Heart right ventricle (tissue), 16 donors: Measurements from ENCODE around the gene SFXN5. TPM values are rescaled to one million over a fixed set of nuclear protein-coding genes. Genes with fewer than 3 reads are reported as not detected.

Experiments used
- ATAC-seq, 8 donors: fragments of 200-7000 bp; cut with Tn5 transposase; one replicate each; pipeline ENCODE4 v1.9.1; 2020; ENCODE audit warnings: mild to moderate bottlenecking in 8 of 8, moderate library complexity in 8 of 8, moderate number of reproducible peaks in 1 of 8
- DNase-seq, 2 donors: peaks; one replicate each; pipeline ENCODE4 v3.0.0-alpha.2; 2020
- H3K27ac ChIP-seq, 10 donors: fragments of 200-600 bp; sonication (generic) in 2 of 10; one replicate each; pipeline versions ENCODE4 v1.5.0 to v1.8.0; 2020 to 2022; ENCODE audit warnings: mild to moderate bottlenecking in 3 of 10
- H3K27me3 ChIP-seq, 7 donors: fragments of 200-600 bp; one replicate each; pipeline ENCODE4 v1.8.0; 2021 to 2022; ENCODE audit warnings: mild to moderate bottlenecking in 2 of 7
- H3K36me3 ChIP-seq, 9 donors: fragments of 200-600 bp; sonication (generic) in 1 of 9; one replicate each; pipeline versions ENCODE4 v1.5.0 to v1.8.0; 2020 to 2022; ENCODE audit warnings: mild to moderate bottlenecking in 2 of 9
- H3K4me1 ChIP-seq, 9 donors: fragments of 200-600 bp; sonication (generic) in 1 of 9; one replicate each; pipeline versions ENCODE4 v1.5.0 to v1.8.0; 2020 to 2022; ENCODE audit warnings: mild to moderate bottlenecking in 4 of 9
- H3K4me3 ChIP-seq, 10 donors: fragments of 200-600 bp; sonication (generic) in 2 of 10; one replicate each; pipeline versions ENCODE4 v1.5.0 to v1.8.0; 2020 to 2022; ENCODE audit warnings: mild to moderate bottlenecking in 7 of 10, moderate library complexity in 2 of 10
- H3K9me3 ChIP-seq, 11 donors: fragments of 200-600 bp in 10 of 11; sonication (generic) in 2 of 11; one replicate each; pipeline versions ENCODE4 v1.5.0 to v1.8.0; 2013 to 2022; ENCODE audit warnings: mild to moderate bottlenecking in 2 of 11, control low read depth in 1 of 11, moderate library complexity in 1 of 11
- CTCF ChIP-seq, 9 donors: fragments of 200-600 bp; sonication (generic) in 2 of 9; IDR thresholded peaks; one replicate each; pipeline versions ENCODE4 v1.5.0 to v1.8.0; 2021 to 2022; ENCODE audit warnings: antibody characterized with exemption in 9 of 9, mild to moderate bottlenecking in 5 of 9, moderate library complexity in 1 of 9
- WGBS, 2 donors: extraction: QIAGEN DNeasy Blood & Tissue Kit; methylation state at CpG; one replicate each; pipeline ENCODE4 v1.1.7; 2013; ENCODE audit warnings: inconsistent platforms in 1 of 2; 5-methylcytosine and 5-hydroxymethylcytosine counted together
- intact Hi-C, 10 donors: fragments of 100-400 bp; cut with DNase I; formaldehyde crosslinking; loops; one replicate each; pipeline versions ENCODE4 v1.11.1 to v1.14.2; 2022
- polyA plus RNA-seq, 2 donors: library from polyadenylated mRNA; stranded (reverse); fragments of 200-250 nt; gene quantifications; one replicate each; pipeline ENCODE4 v1.2.3, GENCODE V29; 2013
- total RNA-seq, 10 donors: library from RNA; stranded (reverse); fragmentation: NEBNext Ultra II Directional in 3 of 10; extraction: Animal tissue kit (Norgen Biotek cat#: 25700) in 3 of 10; gene quantifications; one replicate each; pipeline versions ENCODE4 v1.2.1 to v1.2.4, GENCODE V29; 2021 to 2023
- donor health status: Arrhythmogenic right ventricular cardiomyopathy.
- donor health status: ischemic (EF 13 %, LVEDD 7.1; RV severe dilation, severe dysfunction).
- donor health status: healthy with polysubstance abuse.
- donor health status: DM: no; HTN: yes; CAD: no.
- donor health status: DM: no; HTN: no; CAD: no.
- donor health status: ischemic (EF 25% LVEDD 6.9; RV normal size, moderate dysfunction).
- donor health status: ischemic (EF 25% LVEDD 5.7; RV mildly dilated, moderate dysfunction).
- donor health status: healthy.
- donor health status: DM: yes; HTN: yes; CAD: no.
- donor health status: Ischemic cardiomyopathy.
- donor health status: ischemic (EF 35%, LVEDD 5.7; RV mildly dilated, moderate dysfunction).
- donor health status: nonischemic (EF 11% LVEDD 7.7; RV severe dilation, severe dysfunction).
- donor health status: DM: yes; HTN: yes; CAD: no.
- donor health status: PGD.
- donor health status: ischemic (EF 29% LVEDD 5.4; RV normal size, mild dysfunction).
- donor health status: nonischemic (EF 23%, LVEDD 6.1; RV moderate dilation, normal function).

SFXN5 gene
- total and polyA plus RNA-seq, 12 donors = 4.4 to 11.8 (median 9.7) TPM

DNA sequence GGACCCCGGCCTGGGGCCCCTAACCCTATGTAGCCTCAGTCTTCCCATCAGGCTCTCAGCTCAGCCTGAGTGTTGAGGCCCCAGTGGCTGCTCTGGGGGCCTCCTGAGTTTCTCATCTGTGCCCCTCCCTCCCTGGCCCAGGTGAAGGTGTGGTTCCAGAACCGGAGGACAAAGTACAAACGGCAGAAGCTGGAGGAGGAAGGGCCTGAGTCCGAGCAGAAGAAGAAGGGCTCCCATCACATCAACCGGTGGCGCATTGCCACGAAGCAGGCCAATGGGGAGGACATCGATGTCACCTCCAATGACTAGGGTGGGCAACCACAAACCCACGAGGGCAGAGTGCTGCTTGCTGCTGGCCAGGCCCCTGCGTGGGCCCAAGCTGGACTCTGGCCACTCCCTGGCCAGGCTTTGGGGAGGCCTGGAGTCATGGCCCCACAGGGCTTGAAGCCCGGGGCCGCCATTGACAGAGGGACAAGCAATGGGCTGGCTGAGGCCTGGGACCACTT is 137.8 kb downstream of the SFXN5 start:
- no peak overlapping the region for H3K27ac ChIP-seq
- DNase-seq (no peak), ATAC-seq (no peak)
- peaks cover 0 to 42% (median 24%) of the 10 kb centered on the region in 7 donors for H3K27me3 ChIP-seq
- intact Hi-C loops = no loop called here
- peaks cover 0 to 13% (median 4%) of the 10 kb centered on the region in 9 donors for H3K4me1 ChIP-seq
- H3K4me3 ChIP-seq = no peak overlapping the region
- H3K9me3 ChIP-seq = no peaks in the 10 kb centered on the region
- 91 to 95% methylated on average over 12 of the region's 12 CpGs for WGBS, 2 donors
- no peaks in the 10 kb centered on the region for H3K36me3 ChIP-seq
- no peak for TF ChIP-seq CTCF (IDR thresholded peaks at IDR 0.05)

DNA sequence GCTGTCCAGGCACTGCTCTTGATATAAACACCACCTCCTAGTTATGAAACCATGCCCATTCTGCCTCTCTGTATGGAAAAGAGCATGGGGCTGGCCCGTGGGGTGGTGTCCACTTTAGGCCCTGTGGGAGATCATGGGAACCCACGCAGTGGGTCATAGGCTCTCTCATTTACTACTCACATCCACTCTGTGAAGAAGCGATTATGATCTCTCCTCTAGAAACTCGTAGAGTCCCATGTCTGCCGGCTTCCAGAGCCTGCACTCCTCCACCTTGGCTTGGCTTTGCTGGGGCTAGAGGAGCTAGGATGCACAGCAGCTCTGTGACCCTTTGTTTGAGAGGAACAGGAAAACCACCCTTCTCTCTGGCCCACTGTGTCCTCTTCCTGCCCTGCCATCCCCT is 138.3 kb downstream of the SFXN5 start:
- no peaks in the 10 kb centered on the region for H3K36me3 ChIP-seq
- H3K4me1 ChIP-seq = peaks cover 0 to 13% (median 4%) of the 10 kb centered on the region in 9 donors
- no peaks in the 10 kb centered on the region for H3K9me3 ChIP-seq
- peaks cover 0 to 47% (median 29%) of the 10 kb centered on the region in 7 donors for H3K27me3 ChIP-seq
- intact Hi-C loops = no loop called here
- H3K27ac ChIP-seq = no peak overlapping the region
- no peak for DNase-seq
- no peak overlapping the region for H3K4me3 ChIP-seq
- no peak for ATAC-seq
- TF ChIP-seq CTCF (IDR thresholded peaks at IDR 0.05) = no peak
- 88 to 90% methylated on average over 5 of the region's 5 CpGs for WGBS, 2 donors

GRCh38 chr2:72932805-72933204 is 138.7 kb downstream of the SFXN5 start:
- Histone ChIP-seq H3K27ac (no peak overlapping the region), H3K36me3 (no peaks in the 10 kb centered on the region), H3K9me3 (no peaks in the 10 kb centered on the region), H3K27me3 (peaks cover 0 to 51% (median 33%) of the 10 kb centered on the region in 7 donors), H3K4me3 (no peak overlapping the region), H3K4me1 (peaks cover 0 to 13% (median 4%) of the 10 kb centered on the region in 9 donors)
- intact Hi-C loops = no loop called here
- TF ChIP-seq CTCF (IDR thresholded peaks at IDR 0.05) = no peak
- DNase-seq = no peak
- no peak for ATAC-seq
- 95 to 96% methylated on average over 4 of the region's 4 CpGs for WGBS, 2 donors

DNA sequence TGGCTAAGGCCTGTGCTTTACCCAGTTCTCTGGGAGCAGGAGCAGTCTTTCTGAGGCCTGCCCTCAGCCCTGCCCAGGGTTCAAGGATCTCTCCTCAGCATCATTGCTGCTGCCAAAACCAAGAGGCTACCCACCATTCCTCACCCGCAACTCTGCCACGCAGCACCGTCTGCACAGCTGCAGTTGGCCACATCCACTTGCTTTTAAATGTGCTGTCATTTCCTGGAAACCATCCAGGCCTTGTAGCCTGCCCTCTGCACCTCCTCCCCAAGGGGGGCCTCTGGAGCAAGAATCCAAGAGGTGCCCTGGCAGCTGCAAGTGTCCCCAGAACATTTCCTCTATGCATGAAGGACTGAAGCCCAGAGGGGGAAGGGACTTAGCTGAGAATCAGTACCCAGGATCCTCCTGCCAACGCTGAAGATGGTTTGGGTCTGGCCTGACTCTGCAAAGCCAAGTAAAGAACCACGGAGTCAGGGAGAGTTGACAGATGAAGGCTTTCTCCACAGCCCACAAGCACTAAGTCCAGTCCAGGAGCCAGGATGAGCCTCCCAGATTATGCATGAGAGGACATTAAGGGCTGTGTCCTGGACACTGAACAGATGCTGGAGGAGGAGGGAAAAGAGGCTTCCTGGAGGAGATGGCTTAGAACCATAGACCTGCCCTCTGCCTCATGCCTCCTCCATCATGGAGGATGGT is 139.3 kb downstream of the SFXN5 start:
- H3K4me3 ChIP-seq = no peak overlapping the region
- ATAC-seq (peak in 1 of 8 donors; percentile 17), DNase-seq (no peak)
- no peaks in the 10 kb centered on the region for H3K9me3 ChIP-seq
- intact Hi-C loops = no loop called here
- no peak overlapping the region for H3K27ac ChIP-seq
- 46 to 48% methylated on average over 5 of the region's 5 CpGs for WGBS, 2 donors
- H3K36me3 ChIP-seq = no peaks in the 10 kb centered on the region
- H3K4me1 ChIP-seq = peaks cover 0 to 13% (median 4%) of the 10 kb centered on the region in 9 donors
- H3K27me3 ChIP-seq = peaks cover 5 to 57% (median 39%) of the 10 kb centered on the region in 7 donors
- no peak for TF ChIP-seq CTCF (IDR thresholded peaks at IDR 0.05)
